ENCODE measurements around the gene TMEM232. TPM values are rescaled to one million over a fixed set of nuclear protein-coding genes. Genes with fewer than 3 reads are reported as not detected.

The TMEM232 gene
- total RNA-seq, 2 experiments from 2014 or later: 1.5 to 2.9 TPM

DNA sequence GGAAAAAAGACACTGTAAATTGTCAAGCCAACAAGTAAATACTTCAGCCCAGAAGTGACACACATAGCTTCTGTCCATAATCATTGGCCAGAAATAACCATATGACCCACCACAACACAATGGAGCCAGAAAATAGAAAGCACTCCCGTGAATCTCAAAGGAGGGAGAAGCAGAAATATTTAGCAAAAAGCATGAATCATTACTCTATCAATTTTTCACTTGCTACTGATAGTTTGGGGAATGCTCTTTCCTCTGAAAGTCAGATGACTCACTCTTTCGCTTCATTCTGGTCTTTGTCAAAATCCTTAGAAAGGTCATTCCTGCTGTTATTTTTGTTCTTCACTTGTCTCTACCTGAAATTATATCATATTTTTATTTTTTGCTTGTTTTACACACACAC is 312.6 kb downstream of the TMEM232 start:
- intact Hi-C loops (cut with micrococcal nuclease; ENCODE audit: unreplicated experiment): no loop called here
- no peaks in the 10 kb centered on the region for H3K9me2 ChIP-seq (ENCODE audit: insufficient read depth, low read length)
- H3K36me3 ChIP-seq (ENCODE audit: insufficient read depth, low read length): no peaks in the 10 kb centered on the region
- no peak for TF ChIP-seq EZH2phosphoT487 (IDR thresholded peaks at IDR 0.05; ENCODE audit: borderline replicate concordance, low read depth, low read length)
- TF ChIP-seq, protein P1, sequence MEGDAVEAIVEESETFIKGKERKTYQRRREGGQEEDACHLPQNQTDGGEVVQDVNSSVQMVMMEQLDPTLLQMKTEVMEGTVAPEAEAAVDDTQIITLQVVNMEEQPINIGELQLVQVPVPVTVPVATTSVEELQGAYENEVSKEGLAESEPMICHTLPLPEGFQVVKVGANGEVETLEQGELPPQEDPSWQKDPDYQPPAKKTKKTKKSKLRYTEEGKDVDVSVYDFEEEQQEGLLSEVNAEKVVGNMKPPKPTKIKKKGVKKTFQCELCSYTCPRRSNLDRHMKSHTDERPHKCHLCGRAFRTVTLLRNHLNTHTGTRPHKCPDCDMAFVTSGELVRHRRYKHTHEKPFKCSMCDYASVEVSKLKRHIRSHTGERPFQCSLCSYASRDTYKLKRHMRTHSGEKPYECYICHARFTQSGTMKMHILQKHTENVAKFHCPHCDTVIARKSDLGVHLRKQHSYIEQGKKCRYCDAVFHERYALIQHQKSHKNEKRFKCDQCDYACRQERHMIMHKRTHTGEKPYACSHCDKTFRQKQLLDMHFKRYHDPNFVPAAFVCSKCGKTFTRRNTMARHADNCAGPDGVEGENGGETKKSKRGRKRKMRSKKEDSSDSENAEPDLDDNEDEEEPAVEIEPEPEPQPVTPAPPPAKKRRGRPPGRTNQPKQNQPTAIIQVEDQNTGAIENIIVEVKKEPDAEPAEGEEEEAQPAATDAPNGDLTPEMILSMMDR (conservative IDR thresholded peaks at IDR 0.05; ENCODE audit: low read length): no peak
- ChIA-PET POLR2A (interaction anchor here (0.6 kb wide), 1 partner anchor 277 kb away, joined by 3 read pairs; no protein-coding TSS in a partner anchor), CTCF (ENCODE audit: unreplicated experiment) (no interaction called here)
- no peak overlapping the region for H3K4me3 ChIP-seq (ENCODE audit: low read depth, low read length, poor library complexity, severe bottlenecking)
- no peaks in the 10 kb centered on the region for H3K4me1 ChIP-seq (ENCODE audit: insufficient read depth, low read length, poor library complexity, severe bottlenecking)
- H3K79me2 ChIP-seq (ENCODE audit: insufficient read depth, low read depth, low read length): no peaks in the 10 kb centered on the region
- no peaks in the 10 kb centered on the region for H4K20me1 ChIP-seq (ENCODE audit: insufficient read depth, low read length)
- BruUV-seq (replicated peaks): no TSS peak
- no peak overlapping the region for H3K27ac ChIP-seq (ENCODE audit: low read depth, low read length, poor library complexity, severe bottlenecking)
- H2AFZ ChIP-seq (ENCODE audit: low read length): no peak overlapping the region
- no peak overlapping the region for H3K4me2 ChIP-seq (ENCODE audit: low read length)
- DNase-seq (ENCODE audit: low spot score): no peak
- H3K9me3 ChIP-seq (ENCODE audit: low read length): no peaks in the 10 kb centered on the region

DNA sequence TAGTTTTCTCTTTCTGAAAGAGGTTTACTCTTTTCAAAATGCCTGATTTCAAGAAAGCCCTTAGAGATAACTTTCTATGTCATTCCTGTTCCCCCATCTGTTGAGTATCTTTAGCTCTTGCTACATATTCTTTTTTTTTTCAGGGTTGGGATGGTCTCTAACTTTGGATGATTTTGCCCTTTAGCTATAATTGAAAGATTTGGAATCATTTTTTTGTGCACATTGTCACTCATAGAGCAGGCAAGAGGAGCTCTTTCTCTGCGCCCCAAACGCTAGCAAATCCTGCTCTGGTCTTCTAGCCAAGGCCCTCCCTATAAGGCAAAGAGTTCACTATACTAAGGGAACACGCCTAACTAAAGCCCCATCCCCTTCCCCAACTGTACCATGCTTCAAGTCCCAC is 316.9 kb downstream of the TMEM232 start:
- CTCF ChIA-PET (ENCODE audit: unreplicated experiment): no interaction called here

DNA sequence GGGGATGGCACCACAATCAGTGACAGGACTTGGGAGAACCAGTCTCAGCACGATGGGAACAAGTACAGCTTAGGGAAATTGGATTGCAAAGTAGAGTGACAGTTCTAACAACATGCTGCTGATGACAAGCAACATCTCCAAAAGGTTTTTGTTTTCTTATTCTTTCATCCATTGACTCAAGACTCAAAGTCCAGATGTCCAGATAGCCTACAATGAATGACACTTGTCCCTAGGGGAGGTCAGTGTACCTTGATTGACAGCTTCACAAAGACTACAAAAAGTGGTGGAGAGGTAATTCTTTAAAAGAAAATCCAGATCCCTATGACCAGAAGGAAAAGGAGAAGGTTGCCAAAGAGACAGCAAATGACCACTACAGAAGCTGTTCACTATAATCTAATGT is 323.9 kb downstream of the TMEM232 start:
- no peak overlapping the region for H2AFZ ChIP-seq (ENCODE audit: low read length)
- CTCF ChIA-PET (ENCODE audit: unreplicated experiment): no interaction called here
- no peak overlapping the region for H3K4me2 ChIP-seq (ENCODE audit: low read length)
- no peak overlapping the region for H3K4me3 ChIP-seq (ENCODE audit: low read depth, low read length, poor library complexity, severe bottlenecking)
- no TSS peak for BruUV-seq (replicated peaks)
- no peaks in the 10 kb centered on the region for H3K9me3 ChIP-seq (ENCODE audit: low read length)
- no peak for TF ChIP-seq EZH2phosphoT487 (IDR thresholded peaks at IDR 0.05; ENCODE audit: borderline replicate concordance, low read depth, low read length)
- TF ChIP-seq, protein P1 (conservative IDR thresholded peaks at IDR 0.05; ENCODE audit: low read length): no peak
- POLR2A ChIA-PET: interaction anchor here (0.5 kb wide), 1 partner anchor 20 kb away, joined by 9 read pairs; no protein-coding TSS in a partner anchor
- H3K27ac ChIP-seq (ENCODE audit: low read depth, low read length, poor library complexity, severe bottlenecking): no peak overlapping the region
- no peaks in the 10 kb centered on the region for H3K79me2 ChIP-seq (ENCODE audit: insufficient read depth, low read depth, low read length)
- H3K9me2 ChIP-seq (ENCODE audit: insufficient read depth, low read length): no peaks in the 10 kb centered on the region
- no peaks in the 10 kb centered on the region for H3K36me3 ChIP-seq (ENCODE audit: insufficient read depth, low read length)
- H3K4me1 ChIP-seq (ENCODE audit: insufficient read depth, low read length, poor library complexity, severe bottlenecking): no peaks in the 10 kb centered on the region
- intact Hi-C loops (cut with micrococcal nuclease; ENCODE audit: unreplicated experiment): no loop called here
- no peak for DNase-seq (ENCODE audit: low spot score)
- no peaks in the 10 kb centered on the region for H4K20me1 ChIP-seq (ENCODE audit: insufficient read depth, low read length)

More for the DNA sequence above, 316.9 kb downstream of the TMEM232 start:
- Histone ChIP-seq H3K36me3 (ENCODE audit: insufficient read depth, low read length) (no peaks in the 10 kb centered on the region), H3K4me2 (ENCODE audit: low read length) (no peak overlapping the region), H4K20me1 (ENCODE audit: insufficient read depth, low read length) (no peaks in the 10 kb centered on the region), H3K4me1 (ENCODE audit: insufficient read depth, low read length, poor library complexity, severe bottlenecking) (no peaks in the 10 kb centered on the region), H3K9me2 (ENCODE audit: insufficient read depth, low read length) (no peaks in the 10 kb centered on the region), H3K9me3 (ENCODE audit: low read length) (no peaks in the 10 kb centered on the region), H2AFZ (ENCODE audit: low read length) (no peak overlapping the region), H3K4me3 (ENCODE audit: low read depth, low read length, poor library complexity, severe bottlenecking) (no peak overlapping the region), H3K79me2 (ENCODE audit: insufficient read depth, low read depth, low read length) (no peaks in the 10 kb centered on the region), H3K27ac (ENCODE audit: low read depth, low read length, poor library complexity, severe bottlenecking) (no peak overlapping the region)
- intact Hi-C loops (cut with micrococcal nuclease; ENCODE audit: unreplicated experiment): no loop called here
- DNase-seq (ENCODE audit: low spot score): no peak
- TF ChIP-seq EZH2phosphoT487 (IDR thresholded peaks at IDR 0.05; ENCODE audit: borderline replicate concordance, low read depth, low read length): no peak
- TF ChIP-seq, protein P1 (conservative IDR thresholded peaks at IDR 0.05; ENCODE audit: low read length): no peak
- POLR2A ChIA-PET: no interaction called here
- BruUV-seq (replicated peaks): no TSS peak

Measured in OCI-LY7 (cell line).